Common myeloid progenitor, CD34-positive (primary cell): Measurements from ENCODE around the gene STAM2.
A peak's percentile ranks its signal among the peaks of the same experiment; 100 is the strongest.
"Not testable (repeated sequence)": the region's sequence is repeated elsewhere in the genome, so short reads cannot be mapped to it uniquely, and the experiment has no call there.

Source experiments
- CTCF ChIA-PET: fragments of 350-600 bp; sonication (Branson Sonifier 250); formaldehyde crosslinking; loops from one replicate; lab custom pipeline; 2021; ENCODE audit warnings: antibody characterized with exemption; lab: Charles Lee
- POLR2A ChIA-PET: fragments of 350-600 bp; sonication (Branson Sonifier 250); formaldehyde crosslinking; loops from one replicate; lab custom pipeline; 2021; ENCODE audit warnings: antibody characterized with exemption; lab: Charles Lee
- DNase-seq, 3 donors: peaks; one replicate each; pipeline versions ENCODE4 v3.0.0 to v3.0.0-alpha.2; 2013
- H3K27ac ChIP-seq, 2 experiments: 1 replicate in 1 of 2; 2 replicates in 1 of 2; pipeline ENCODE4 v1.7.0; 2013; ENCODE audit warnings: inconsistent platforms in 2 of 2, low read length in 2 of 2, mild to moderate bottlenecking in 2 of 2, low read depth in 1 of 2, moderate library complexity in 1 of 2; ENCODE audit not compliant: severe bottlenecking in 2 of 2, insufficient read depth in 1 of 2, poor library complexity in 1 of 2
- H3K27me3 ChIP-seq, 5 experiments: replicated peaks in 2 of 5; 1 replicate in 3 of 5; 2 replicates in 2 of 5; pipeline versions ENCODE4 v1.6.1 to v1.7.0; 2013; ENCODE audit warnings: low read length in 4 of 5, mild to moderate bottlenecking in 2 of 5, moderate library complexity in 2 of 5, inconsistent platforms in 1 of 5; ENCODE audit not compliant: insufficient read depth in 5 of 5, control insufficient read depth in 4 of 5
- H3K36me3 ChIP-seq, 4 experiments: 1 replicate in 2 of 4; 2 replicates in 2 of 4; pipeline versions ENCODE4 v1.6.1 to v1.7.0; 2013; ENCODE audit warnings: low read length in 3 of 4, control low read depth in 1 of 4, mild to moderate bottlenecking in 1 of 4; ENCODE audit not compliant: control insufficient read depth in 4 of 4, insufficient read depth in 4 of 4
- H3K4me1 ChIP-seq, 4 experiments: 1 replicate in 3 of 4; 2 replicates in 1 of 4; pipeline versions ENCODE4 v1.6.1 to v1.7.1; 2013; ENCODE audit warnings: low read length in 3 of 4, mild to moderate bottlenecking in 3 of 4, control low read depth in 1 of 4, inconsistent platforms in 1 of 4, moderate library complexity in 1 of 4; ENCODE audit not compliant: control insufficient read depth in 4 of 4, insufficient read depth in 4 of 4; ENCODE audit errors: control extremely low read depth in 1 of 4
- H3K4me3 ChIP-seq, 7 experiments: 1 replicate in 4 of 7; 2 replicates in 3 of 7; pipeline versions ENCODE4 v1.5.1 to v1.7.0; 2013; ENCODE audit warnings: mild to moderate bottlenecking in 7 of 7, low read length in 6 of 7, moderate library complexity in 6 of 7, inconsistent platforms in 2 of 7, low read depth in 2 of 7, control low read depth in 1 of 7; ENCODE audit not compliant: insufficient read depth in 4 of 7, control insufficient read depth in 1 of 7; ENCODE audit errors: extremely low read depth in 1 of 7
- H3K9me3 ChIP-seq, 5 experiments: 1 replicate in 4 of 5; 2 replicates in 1 of 5; pipeline versions ENCODE4 v1.6.1 to v1.7.1; 2013; ENCODE audit warnings: low read length in 4 of 5, mild to moderate bottlenecking in 2 of 5, inconsistent platforms in 1 of 5, low read depth in 1 of 5, moderate library complexity in 1 of 5; ENCODE audit not compliant: control insufficient read depth in 4 of 5, insufficient read depth in 2 of 5; ENCODE audit errors: control extremely low read depth in 1 of 5
- WGBS: methylation state at CpG from one replicate; pipeline ENCODE4 v1.1.5; 2013; ENCODE audit not compliant: insufficient coverage; 5-methylcytosine and 5-hydroxymethylcytosine counted together

The STAM2 gene

DNA sequence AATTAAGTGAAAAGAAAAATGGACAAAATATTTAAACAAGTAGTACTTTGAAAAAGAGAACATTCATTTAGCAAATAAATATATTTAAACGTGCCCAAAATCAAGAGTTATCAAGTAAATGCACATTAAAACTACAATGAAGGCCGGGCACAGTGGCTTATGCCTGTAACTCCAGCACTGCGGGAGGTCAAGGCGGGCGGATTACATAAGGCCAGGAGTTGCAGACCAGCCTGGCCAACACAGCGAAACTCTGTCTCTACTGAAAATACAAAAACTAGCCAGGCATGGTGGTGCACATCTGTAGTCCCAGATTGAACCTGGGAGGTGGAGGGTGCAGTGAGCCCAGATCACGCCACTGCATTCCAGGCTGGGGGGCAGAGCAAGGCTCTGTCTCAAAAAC, 9.8 kb downstream of the STAM2 start:
- peaks cover 13 to 40% (median 20%) of the 10 kb centered on the region in 4 experiments for H3K4me1 ChIP-seq

DNA sequence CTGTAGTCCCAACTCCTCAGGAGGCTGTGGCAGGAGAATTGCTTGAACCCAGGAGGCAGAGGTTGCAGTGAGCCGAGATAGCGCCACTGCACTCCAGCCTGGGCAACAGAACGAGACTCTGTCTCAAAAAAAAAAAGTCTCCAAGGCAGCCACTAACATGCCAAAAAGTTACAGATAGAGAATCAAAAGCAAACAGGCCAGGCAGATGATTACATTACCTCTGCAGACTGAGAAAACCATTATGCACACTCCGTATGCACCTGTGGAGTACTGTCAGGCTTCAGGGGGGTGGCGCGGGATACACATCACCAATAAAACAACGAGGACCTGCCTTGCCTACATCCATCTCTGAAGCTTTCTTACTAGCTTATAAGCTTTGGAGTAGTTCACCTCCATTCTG, 10.3 kb downstream of the STAM2 start:
- WGBS, result 83% methylated on average over 4 of the region's 7 CpGs
- POLR2A ChIA-PET, result no interaction called here
- Histone ChIP-seq H3K27me3 (no peaks in the 10 kb centered on the region), H3K27ac (no peak overlapping the region), H3K4me1 (peaks cover 13 to 40% (median 20%) of the 10 kb centered on the region in 4 experiments), H3K4me3 (no peak overlapping the region), H3K9me3 (no peaks in the 10 kb centered on the region), H3K36me3 (no peaks in the 10 kb centered on the region)
- CTCF ChIA-PET, result interaction anchor here (1.5 kb wide), 1 partner anchor 9 kb away, joined by 6 read pairs; no protein-coding TSS in a partner anchor
- DNase-seq, result no peak

More for the DNA sequence above, 9.8 kb downstream of the STAM2 start:
- Histone ChIP-seq H3K27me3 (no peaks in the 10 kb centered on the region), H3K27ac (peak overlapping the region in 1 of 2 experiments; percentile 88), H3K4me3 (peak overlapping the region in 1 of 7 experiments; percentile 28), H3K36me3 (no peaks in the 10 kb centered on the region), H3K9me3 (no peaks in the 10 kb centered on the region)
- 91% methylated on average over 4 of the region's 7 CpGs for whole genome bisulfite sequencing
- DNase-seq, result no peak
- ChIA-PET CTCF (interaction anchor here (1.5 to 1.7 kb wide), 2 partner anchors 10 to 11 kb away, joined by 5 to 6 read pairs; no protein-coding TSS in a partner anchor), POLR2A (interaction anchor here (0.8 kb wide), 1 partner anchor 246 kb away, joined by 3 read pairs; no protein-coding TSS in a partner anchor)

DNA sequence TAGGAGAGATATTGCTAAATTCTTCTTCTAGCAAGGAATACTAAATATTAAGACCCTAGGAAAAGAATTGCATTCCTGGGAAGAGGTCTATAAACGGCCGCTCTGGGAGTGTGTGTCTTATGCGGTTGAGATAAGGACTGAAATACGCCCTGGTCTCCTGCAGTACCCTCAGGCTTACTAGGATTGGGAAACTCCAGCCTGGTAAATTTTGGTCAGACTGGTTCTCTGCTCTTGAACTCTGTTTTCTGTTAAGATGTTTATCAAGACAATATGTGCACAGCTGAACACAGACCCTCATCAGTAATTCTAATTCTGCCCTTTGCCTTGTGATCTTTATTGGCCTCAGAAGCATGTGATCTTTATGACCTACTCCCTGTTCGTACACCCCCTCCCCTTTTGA, 11.9 kb downstream of the STAM2 start:
- H3K9me3 ChIP-seq, H3K4me3 ChIP-seq, H3K36me3 ChIP-seq, POLR2A ChIA-PET, DNase-seq, H3K27me3 ChIP-seq, H3K27ac ChIP-seq: not testable (repeated sequence)
- CTCF ChIA-PET, result interaction anchor here (1.1 kb wide), 2 partner anchors 12 to 131 kb away, joined by 3 to 4 read pairs; partner anchors contain the start of gene STAM2
- WGBS, result 100% methylated on average over 5 of the region's 5 CpGs
- peaks cover 13 to 30% (median 19%) of the 10 kb centered on the region in 4 experiments for H3K4me1 ChIP-seq

DNA sequence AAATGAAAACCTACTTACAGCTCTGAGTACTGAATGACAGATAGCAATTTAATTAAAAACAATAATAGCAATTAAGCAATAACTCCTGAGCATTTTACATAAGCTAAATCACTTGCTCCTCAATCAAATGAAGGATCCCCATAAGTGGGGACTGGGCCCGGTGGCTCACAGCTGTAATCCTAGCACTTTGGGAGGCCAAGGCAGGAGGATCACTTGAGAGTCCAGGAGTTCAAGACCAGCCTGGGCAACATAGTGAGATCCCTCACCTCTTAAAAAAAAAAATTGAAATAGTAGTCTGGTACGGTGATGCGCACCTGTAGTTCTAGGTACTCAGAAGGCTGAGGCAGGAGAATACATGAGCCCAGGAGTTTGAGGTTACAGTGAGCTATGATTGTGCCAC, 13.4 kb downstream of the STAM2 start:
- no peak overlapping the region for H3K27ac ChIP-seq
- ChIA-PET CTCF (interaction anchor here (0.6 to 0.9 kb wide), 2 partner anchors 46 to 127 kb away, joined by 3 read pairs; no protein-coding TSS in a partner anchor), POLR2A (interaction anchor here (0.6 kb wide), 1 partner anchor 684 kb away, joined by 4 read pairs; no protein-coding TSS in a partner anchor)
- no peaks in the 10 kb centered on the region for H3K27me3 ChIP-seq
- H3K4me3 ChIP-seq, result no peak overlapping the region
- 80% methylated on average over 1 of the region's 3 CpGs for WGBS
- H3K36me3 ChIP-seq, result peaks cover 0 to 4% (median 3%) of the 10 kb centered on the region in 4 experiments
- H3K4me1 ChIP-seq, result peaks cover 13 to 23% (median 14%) of the 10 kb centered on the region in 4 experiments
- H3K9me3 ChIP-seq, result peaks cover 0 to 7% (median 0%) of the 10 kb centered on the region in 5 experiments
- DNase-seq, result no peak

DNA sequence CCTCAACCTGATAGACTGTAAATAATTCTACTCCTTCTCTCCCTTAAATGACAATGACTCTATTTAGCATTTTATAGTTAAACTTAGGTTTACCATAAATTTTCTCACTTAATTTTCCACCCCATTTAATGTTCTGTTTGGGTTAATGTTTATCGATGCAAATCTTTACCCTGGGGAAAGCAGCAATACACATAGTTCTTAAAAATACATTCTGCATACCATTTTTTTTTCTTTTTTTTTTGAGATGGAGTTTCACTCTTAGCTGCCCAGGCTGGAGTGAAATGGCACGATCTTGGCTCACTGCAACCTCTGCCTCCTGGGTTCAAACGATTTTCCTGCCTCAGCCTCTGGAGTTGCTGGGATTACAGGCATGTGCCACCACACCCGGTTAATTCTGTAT, 14.0 kb downstream of the STAM2 start:
- no peak overlapping the region for H3K4me3 ChIP-seq
- no peaks in the 10 kb centered on the region for H3K27me3 ChIP-seq
- H3K27ac ChIP-seq, result no peak overlapping the region
- H3K36me3 ChIP-seq, result peaks cover 3 to 7% (median 6%) of the 10 kb centered on the region in 4 experiments
- no peak for DNase-seq
- H3K4me1 ChIP-seq, result peaks cover 9 to 21% (median 11%) of the 10 kb centered on the region in 4 experiments
- WGBS, result 100% methylated on average over 2 of the region's 4 CpGs
- CTCF ChIA-PET, result no interaction called here
- H3K9me3 ChIP-seq, result peaks cover 0 to 8% (median 0%) of the 10 kb centered on the region in 5 experiments
- POLR2A ChIA-PET, result no interaction called here

DNA sequence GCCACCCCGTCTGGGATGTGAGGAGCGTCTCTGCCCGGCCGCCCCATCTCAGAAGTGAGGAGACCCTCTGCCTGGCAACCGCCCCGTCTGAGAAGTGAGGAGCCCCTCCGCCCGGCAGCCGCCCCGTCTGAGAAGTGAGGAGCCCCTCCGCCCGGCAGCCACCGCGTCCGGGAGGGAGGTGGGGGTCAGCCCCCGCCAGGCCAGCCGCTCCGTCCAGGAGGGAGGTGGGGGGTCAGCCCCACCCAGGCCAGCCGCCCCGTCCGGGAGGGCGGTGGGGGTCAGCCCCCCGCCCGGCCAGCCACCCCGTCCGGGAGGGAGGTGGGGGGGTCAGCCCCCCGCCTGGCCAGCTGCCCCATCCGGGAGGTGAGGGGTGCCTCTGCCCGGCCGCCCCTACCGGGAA, 15.2 kb downstream of the STAM2 start:
- H3K9me3 ChIP-seq, H3K36me3 ChIP-seq, H3K27me3 ChIP-seq, H3K4me1 ChIP-seq, H3K4me3 ChIP-seq, H3K27ac ChIP-seq, POLR2A ChIA-PET, DNase-seq, CTCF ChIA-PET: not testable (repeated sequence)
- WGBS, result 100% methylated on average over 3 of the region's 31 CpGs

DNA sequence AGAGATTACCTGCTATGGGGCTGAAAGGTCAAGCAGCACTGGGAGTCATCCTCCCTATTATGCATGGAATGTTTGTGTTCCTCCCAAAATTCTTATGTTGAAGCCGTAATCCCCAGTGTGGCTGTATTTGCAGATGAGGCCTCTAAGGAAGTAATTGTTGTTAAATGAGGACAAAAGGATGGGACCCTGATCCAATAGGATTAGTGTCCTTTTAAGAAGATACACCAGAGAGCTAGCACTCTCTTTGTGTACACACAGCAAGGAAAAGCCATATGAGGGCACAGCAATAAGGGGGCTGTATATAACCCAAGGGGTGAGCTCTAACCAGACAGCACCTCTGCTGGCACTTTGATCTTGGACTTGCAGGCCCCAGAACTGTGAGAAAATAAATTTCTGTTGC, 18.3 kb downstream of the STAM2 start:
- no peaks in the 10 kb centered on the region for H3K27me3 ChIP-seq
- WGBS, result 100% methylated on average over 1 of the region's 1 CpG
- peaks cover 0 to 8% (median 0%) of the 10 kb centered on the region in 5 experiments for H3K9me3 ChIP-seq
- H3K4me1 ChIP-seq, result peaks cover 0 to 3% (median 0%) of the 10 kb centered on the region in 4 experiments
- ChIA-PET POLR2A (no interaction called here), CTCF (interaction anchor here (2.6 kb wide), 1 partner anchor 8 kb away, joined by 6 read pairs; no protein-coding TSS in a partner anchor)
- peaks cover 3 to 7% (median 6%) of the 10 kb centered on the region in 4 experiments for H3K36me3 ChIP-seq
- DNase-seq, result no peak
- no peak overlapping the region for H3K4me3 ChIP-seq
- no peak overlapping the region for H3K27ac ChIP-seq
